K562 (cell line): ENCODE measurements around the gene BICD1. TPM values are rescaled to one million over a fixed set of nuclear protein-coding genes. Genes with fewer than 3 reads are reported as not detected.

ENCODE experiments used
- CREB3L1 ChIP-seq: fragments of 450-650 bp; IDR thresholded peaks from 2 replicates; pipeline ENCODE4 v1.6.1; 2014; ENCODE audit warnings: low read depth, mild to moderate bottlenecking, moderate library complexity, borderline replicate concordance
- EGR1 ChIP-seq: fragments of 450-650 bp; conservative IDR thresholded peaks from 2 replicates; pipeline ENCODE4 v1.6.1; 2017; ENCODE audit warnings: mild to moderate bottlenecking
- FOSL1 ChIP-seq: fragments of 200-800 bp; sonication (Bioruptor generic); conservative IDR thresholded peaks from 2 replicates; pipeline ENCODE4 v1.6.1; 2016; ENCODE audit warnings: missing genetic modification characterization, missing compliant biosample characterization
- GABPB1 ChIP-seq: sonication (generic); formaldehyde crosslinking; IDR thresholded peaks from 2 replicates; pipeline ENCODE4 v1.8.0; 2022; ENCODE audit warnings: mild to moderate bottlenecking, missing genetic modification reagents
- MEIS2 ChIP-seq: fragments of 450-650 bp; IDR thresholded peaks from 2 replicates; pipeline ENCODE4 v1.6.1; 2014; ENCODE audit warnings: mild to moderate bottlenecking; ENCODE audit not compliant: partially characterized antibody
- MGA ChIP-seq: fragments of 450-650 bp; IDR thresholded peaks from 2 replicates; pipeline ENCODE4 v1.6.1; 2016; ENCODE audit warnings: mild to moderate bottlenecking, moderate library complexity
- MYC ChIP-seq, 2 experiments: fragments of 250-450 bp in 1 of 2; sonication (Bioruptor Pico) in 1 of 2; IDR thresholded peaks; 2 replicates each; pipeline versions ENCODE4 v1.5.1 to v1.6.1; 2012 to 2021; ENCODE audit warnings: low read depth in 2 of 2, borderline replicate concordance in 1 of 2, improper control_type of control experiment in 1 of 2, low read length in 1 of 2, mild to moderate bottlenecking in 1 of 2, moderate library complexity in 1 of 2
- NONO ChIP-seq, 2 experiments: fragments of 200-400 bp in 1 of 2; fragments of 450-650 bp in 1 of 2; formaldehyde crosslinking in 1 of 2; IDR thresholded peaks; 2 replicates each; pipeline ENCODE4 v1.6.1; 2017; ENCODE audit warnings: low read depth in 2 of 2, mild to moderate bottlenecking in 2 of 2, moderate library complexity in 2 of 2, low read length in 1 of 2
- THRB ChIP-seq: fragments of 450-650 bp; formaldehyde crosslinking; conservative IDR thresholded peaks from 2 replicates; pipeline ENCODE4 v1.4.0; 2022; ENCODE audit warnings: mild to moderate bottlenecking, missing genetic modification characterization
- ZNF584 ChIP-seq: fragments of 200-800 bp; sonication (Bioruptor generic); IDR thresholded peaks from 2 replicates; pipeline ENCODE4 v1.6.1; 2016; ENCODE audit warnings: low read depth, mild to moderate bottlenecking, missing genetic modification characterization, missing compliant biosample characterization
- polyA plus RNA-seq, 8 experiments: library from polyadenylated mRNA; depleted of rRNA in 4 of 8; stranded (reverse) in 5 of 8; unstranded in 3 of 8; fragments of >200 nt; fragmentation: Nextera tagmentation in 2 of 8; fragmentation: Illumina TruSeq in 1 of 8; extraction: Ambion mirVana in 2 of 8; extraction: Trizol in 1 of 8; gene quantifications; 2 replicates each; pipeline versions ENCODE4 v1.2.1 to v1.2.3, GENCODE V29; 2011 to 2014; ENCODE audit warnings: inconsistent platforms in 1 of 8, missing spikeins in 1 of 8
- total RNA-seq, 7 experiments: library from RNA; depleted of rRNA in 6 of 7; stranded (reverse); fragments of >200 nt in 6 of 7; fragmentation: Illumina TruSeq in 2 of 7; extraction: Trizol in 2 of 7; gene quantifications; 2 replicates each; pipeline versions ENCODE4 v1.2.1 to v1.2.3, GENCODE V29; 2011 to 2021; ENCODE audit warnings: low replicate concordance in 1 of 7

Gene BICD1
- total and polyA plus RNA-seq, 9 of the 15 experiments (the other 6 are each of a cell fraction or from before 2014, with no cell fraction given), result 3.5 to 21.1 (median 12.5) TPM

GRCh38 chr12:32106517-32107358, at the start of gene BICD1 (continued):
- TF ChIP-seq MEIS2, result peak; percentile 37
- peak; percentile 89 for TF ChIP-seq EGR1
- peak; percentile 90 for TF ChIP-seq MYC (IDR thresholded peaks at IDR 0.05; ENCODE audit: low read depth, low read length)
- TF ChIP-seq MYC (CRISPR knock-in tag; IDR thresholded peaks at IDR 0.05; ENCODE audit: borderline replicate concordance, low read depth), result no peak
- TF ChIP-seq MGA, result peak; percentile 90
- peak; percentile 62; the same call in 1 of the 2 replicates for TF ChIP-seq CREB3L1
- TF ChIP-seq NONO (IDR thresholded peaks at IDR 0.05; ENCODE audit: low read depth in 2 of 2, low read length in 1 of 2), result peak; percentile 77 to 80; a peak in 3 of 4 replicates
- TF ChIP-seq FOSL1, result peak; percentile 57; the same call in 1 of the 2 replicates
- TF ChIP-seq ZNF584, result 0 out of 2 replicates have a peak, but pooled peaks have one; percentile 13
- peak; percentile 69 for TF ChIP-seq GABPB1 (CRISPR knock-in tag)
- no peak for TF ChIP-seq THRB (CRISPR knock-in tag)
